PC-3 (cell line): ENCODE results near the gene CCKAR. TPM values are rescaled to one million over a fixed set of nuclear protein-coding genes. Genes with fewer than 3 reads are reported as not detected.

Experiments used
- ATAC-seq: fragments of 200-7000 bp; cut with Tn5 transposase; 2 replicates; pipeline ENCODE4 v1.9.1; 2020; ENCODE audit warnings: mild to moderate bottlenecking, moderate library complexity
- BruUV-seq: library from RNA; stranded (reverse); fragments of 400-500 nt; replicated peaks from 2 replicates; lab custom pipeline; 2021; lab: Mats Ljungman, UMichigan
- CTCF ChIA-PET: fragments of 300-600 bp; sonication (Branson Sonifier 250); formaldehyde crosslinking; loops from one replicate; lab custom pipeline; 2022; ENCODE audit warnings: antibody characterized with exemption; lab: Charles Lee
- POLR2A ChIA-PET: fragments of 300-600 bp; sonication (Branson Sonifier 250); formaldehyde crosslinking; loops from one replicate; lab custom pipeline; 2022; ENCODE audit warnings: antibody characterized with exemption; ENCODE audit not compliant: unreplicated experiment; lab: Charles Lee
- DNase-seq: peaks from one replicate; pipeline ENCODE4 v3.0.0-alpha.2; 2015
- H2AFZ ChIP-seq: fragments of 300-600 bp; sonication (generic); 2 replicates; pipeline ENCODE4 v1.6.0; 2016; ENCODE audit warnings: antibody characterized with exemption, low read length
- H3F3A ChIP-seq: fragments of 300-600 bp; sonication (generic); one replicate; pipeline ENCODE4 v1.6.0; 2017; ENCODE audit warnings: antibody characterized with exemption, low read length, control low read depth, mild to moderate bottlenecking; ENCODE audit not compliant: unreplicated experiment
- H3K27ac ChIP-seq: fragments of 300-600 bp; sonication (generic); 2 replicates; pipeline ENCODE4 v1.5.1; 2016; ENCODE audit warnings: mild to moderate bottlenecking, low read length
- H3K27me3 ChIP-seq: fragments of 300-600 bp; sonication (generic); 2 replicates; pipeline ENCODE4 v1.6.1; 2016; ENCODE audit warnings: low read length, mixed read lengths
- H3K36me3 ChIP-seq: fragments of 300-600 bp; sonication (generic); 2 replicates; pipeline ENCODE4 v1.6.1; 2016; ENCODE audit warnings: low read depth, mixed run types, low read length, mixed read lengths
- H3K4me1 ChIP-seq: fragments of 300-600 bp; sonication (generic); 2 replicates; pipeline ENCODE4 v1.5.1; 2016; ENCODE audit warnings: low read length; ENCODE audit not compliant: insufficient read depth
- H3K4me2 ChIP-seq: fragments of 300-600 bp; sonication (generic); 2 replicates; pipeline ENCODE4 v1.6.0; 2016; ENCODE audit warnings: low read length
- H3K4me3 ChIP-seq: fragments of 300-600 bp; sonication (generic); 2 replicates; pipeline ENCODE4 v1.5.1; 2016; ENCODE audit warnings: mild to moderate bottlenecking, low read length, mixed read lengths
- H3K79me2 ChIP-seq: fragments of 300-600 bp; sonication (generic); 2 replicates; pipeline ENCODE4 v1.6.1; 2017; ENCODE audit warnings: low read length, mixed read lengths
- H3K9ac ChIP-seq: fragments of 300-600 bp; sonication (generic); 2 replicates; pipeline ENCODE4 v1.6.0; 2016; ENCODE audit warnings: mild to moderate bottlenecking, low read length
- H3K9me2 ChIP-seq: fragments of 300-600 bp; sonication (generic); replicated peaks from 2 replicates; pipeline ENCODE4 v1.6.1; 2016; ENCODE audit warnings: mixed run types, low read length, mixed read lengths
- H3K9me3 ChIP-seq: fragments of 300-600 bp; sonication (generic); 2 replicates; pipeline ENCODE4 v1.6.1; 2016; ENCODE audit warnings: low read length, mixed read lengths
- H4K20me1 ChIP-seq: fragments of 300-600 bp; sonication (generic); 2 replicates; pipeline ENCODE4 v1.6.1; 2016; ENCODE audit warnings: low read length, mixed read lengths
- CTCF ChIP-seq: fragments of 300-600 bp; sonication (generic); conservative IDR thresholded peaks from 2 replicates; pipeline ENCODE4 v1.5.1; 2017; ENCODE audit warnings: antibody characterized with exemption, low read depth, mild to moderate bottlenecking, low read length
- EZH2 ChIP-seq: fragments of 300-600 bp; sonication (generic); IDR thresholded peaks from one replicate; pipeline ENCODE4 v1.6.1; 2017; ENCODE audit warnings: antibody characterized with exemption, mild to moderate bottlenecking, low read length; ENCODE audit not compliant: unreplicated experiment
- EZH2phosphoT487 ChIP-seq: fragments of 300-600 bp; sonication (generic); IDR thresholded peaks from 2 replicates; pipeline ENCODE4 v1.6.1; 2018; ENCODE audit warnings: mild to moderate bottlenecking, antibody characterized with exemption, low read length, borderline replicate concordance
- intact Hi-C: fragments of 100-400 bp; cut with micrococcal nuclease; formaldehyde crosslinking; loops from 2 replicates; pipeline ENCODE4 v1.9.0; 2023
- total RNA-seq: library from RNA; depleted of rRNA; stranded (reverse); fragments of >200 nt; gene quantifications from 2 replicates; pipeline ENCODE4 v1.2.3, GENCODE V29; 2014

The CCKAR gene
- total RNA-seq, 1 experiment from 2014 or later = not detected

GRCh38 chr4:26468977-26469376 lies 21.3 kb downstream of the CCKAR start:
- H4K20me1 ChIP-seq = no peaks in the 10 kb centered on the region
- no peaks in the 10 kb centered on the region for H3K9me2 ChIP-seq
- POLR2A ChIA-PET = interaction anchor here (0.6 kb wide), 1 partner anchor 20 kb away, joined by 3 read pairs; no protein-coding TSS in a partner anchor
- TF ChIP-seq EZH2phosphoT487 (no peak), CTCF (no peak), EZH2 (no peak)
- ATAC-seq (no peak), DNase-seq (no peak)
- H3K36me3 ChIP-seq = no peaks in the 10 kb centered on the region
- H3F3A ChIP-seq = no peaks in the 10 kb centered on the region
- no peak overlapping the region for H3K4me2 ChIP-seq
- H3K4me1 ChIP-seq = no peaks in the 10 kb centered on the region
- no peak overlapping the region for H2AFZ ChIP-seq
- no peak overlapping the region for H3K27ac ChIP-seq
- no TSS peak for BruUV-seq
- CTCF ChIA-PET = no interaction called here
- H3K9ac ChIP-seq = no peak overlapping the region
- H3K4me3 ChIP-seq = no peak overlapping the region
- no peaks in the 10 kb centered on the region for H3K27me3 ChIP-seq
- no peaks in the 10 kb centered on the region for H3K9me3 ChIP-seq
- no peaks in the 10 kb centered on the region for H3K79me2 ChIP-seq
- intact Hi-C loops = no loop called here

- Histone ChIP-seq H2AFZ (no peak overlapping the region), H3K4me3 (no peak overlapping the region), H3K9me3 (no peaks in the 10 kb centered on the region), H3K4me1 (no peaks in the 10 kb centered on the region), H3K79me2 (no peaks in the 10 kb centered on the region), H3F3A (no peaks in the 10 kb centered on the region), H3K9ac (no peak overlapping the region), H3K27me3 (no peaks in the 10 kb centered on the region), H3K4me2 (no peak overlapping the region), H3K9me2 (no peaks in the 10 kb centered on the region), H3K27ac (no peak overlapping the region), H4K20me1 (no peaks in the 10 kb centered on the region), H3K36me3 (no peaks in the 10 kb centered on the region)
- BruUV-seq = no TSS peak
- intact Hi-C loops = no loop called here
- TF ChIP-seq EZH2phosphoT487 (no peak), CTCF (no peak), EZH2 (no peak)
- no peak for ATAC-seq
- DNase-seq = no peak
- POLR2A ChIA-PET = interaction anchor here (0.6 kb wide), 1 partner anchor 20 kb away, joined by 3 read pairs; no protein-coding TSS in a partner anchor
- CTCF ChIA-PET = no interaction called here
These were observed 21.9 kb downstream of the CCKAR start for GRCh38 chr4:26468283-26468949.

- BruUV-seq = no TSS peak
- intact Hi-C loops = no loop called here
- Histone ChIP-seq H3K9ac (no peak overlapping the region), H3K27me3 (no peaks in the 10 kb centered on the region), H3K4me3 (no peak overlapping the region), H3K9me2 (no peaks in the 10 kb centered on the region), H2AFZ (no peak overlapping the region), H3K36me3 (no peaks in the 10 kb centered on the region), H3K4me1 (no peaks in the 10 kb centered on the region), H3F3A (no peaks in the 10 kb centered on the region), H3K4me2 (no peak overlapping the region), H3K27ac (no peak overlapping the region), H3K9me3 (no peaks in the 10 kb centered on the region), H4K20me1 (no peaks in the 10 kb centered on the region), H3K79me2 (no peaks in the 10 kb centered on the region)
- TF ChIP-seq CTCF = no peak
- no peak for TF ChIP-seq EZH2phosphoT487
- no peak for TF ChIP-seq EZH2
- ATAC-seq (no peak), DNase-seq (no peak)
- ChIA-PET POLR2A (no interaction called here), CTCF (no interaction called here)
These were observed 22.6 kb downstream of the CCKAR start for GRCh38 chr4:26467724-26468123.
